Heart right ventricle (tissue), 16 donors: ENCODE measurements around the gene FBXL13. TPM values are rescaled to one million over a fixed set of nuclear protein-coding genes. Genes with fewer than 3 reads are reported as not detected.
"Not testable (repeated sequence)": the region's sequence is repeated elsewhere in the genome, so short reads cannot be mapped to it uniquely, and the experiment has no call there.

Source experiments
- ATAC-seq, 8 donors: fragments of 200-7000 bp; cut with Tn5 transposase; one replicate each; pipeline ENCODE4 v1.9.1; 2020; ENCODE audit warnings: mild to moderate bottlenecking in 8 of 8, moderate library complexity in 8 of 8, moderate number of reproducible peaks in 1 of 8
- DNase-seq, 2 donors: peaks; one replicate each; pipeline ENCODE4 v3.0.0-alpha.2; 2020
- H3K27ac ChIP-seq, 10 donors: fragments of 200-600 bp; sonication (generic) in 2 of 10; one replicate each; pipeline versions ENCODE4 v1.5.0 to v1.8.0; 2020 to 2022; ENCODE audit warnings: mild to moderate bottlenecking in 3 of 10
- H3K27me3 ChIP-seq, 7 donors: fragments of 200-600 bp; one replicate each; pipeline ENCODE4 v1.8.0; 2021 to 2022; ENCODE audit warnings: mild to moderate bottlenecking in 2 of 7
- H3K36me3 ChIP-seq, 9 donors: fragments of 200-600 bp; sonication (generic) in 1 of 9; one replicate each; pipeline versions ENCODE4 v1.5.0 to v1.8.0; 2020 to 2022; ENCODE audit warnings: mild to moderate bottlenecking in 2 of 9
- H3K4me1 ChIP-seq, 9 donors: fragments of 200-600 bp; sonication (generic) in 1 of 9; one replicate each; pipeline versions ENCODE4 v1.5.0 to v1.8.0; 2020 to 2022; ENCODE audit warnings: mild to moderate bottlenecking in 4 of 9
- H3K4me3 ChIP-seq, 10 donors: fragments of 200-600 bp; sonication (generic) in 2 of 10; one replicate each; pipeline versions ENCODE4 v1.5.0 to v1.8.0; 2020 to 2022; ENCODE audit warnings: mild to moderate bottlenecking in 7 of 10, moderate library complexity in 2 of 10
- H3K9me3 ChIP-seq, 11 donors: fragments of 200-600 bp in 10 of 11; sonication (generic) in 2 of 11; one replicate each; pipeline versions ENCODE4 v1.5.0 to v1.8.0; 2013 to 2022; ENCODE audit warnings: mild to moderate bottlenecking in 2 of 11, control low read depth in 1 of 11, moderate library complexity in 1 of 11
- WGBS, 2 donors: extraction: QIAGEN DNeasy Blood & Tissue Kit; methylation state at CpG; one replicate each; pipeline ENCODE4 v1.1.7; 2013; ENCODE audit warnings: inconsistent platforms in 1 of 2; 5-methylcytosine and 5-hydroxymethylcytosine counted together
- intact Hi-C, 10 donors: fragments of 100-400 bp; cut with DNase I; formaldehyde crosslinking; loops; one replicate each; pipeline versions ENCODE4 v1.11.1 to v1.14.2; 2022
- polyA plus RNA-seq, 2 donors: library from polyadenylated mRNA; stranded (reverse); fragments of 200-250 nt; gene quantifications; one replicate each; pipeline ENCODE4 v1.2.3, GENCODE V29; 2013
- total RNA-seq, 10 donors: library from RNA; stranded (reverse); fragmentation: NEBNext Ultra II Directional in 3 of 10; extraction: Animal tissue kit (Norgen Biotek cat#: 25700) in 3 of 10; gene quantifications; one replicate each; pipeline versions ENCODE4 v1.2.1 to v1.2.4, GENCODE V29; 2021 to 2023
- TF ChIP-seq, protein P1 (sequence below), 9 donors: fragments of 200-600 bp; sonication (generic) in 2 of 9; IDR thresholded peaks; one replicate each; pipeline versions ENCODE4 v1.5.0 to v1.8.0; 2021 to 2022; ENCODE audit warnings: antibody characterized with exemption in 9 of 9, mild to moderate bottlenecking in 5 of 9, moderate library complexity in 1 of 9
- donor health status: Arrhythmogenic right ventricular cardiomyopathy.
- donor health status: ischemic (EF 13 %, LVEDD 7.1; RV severe dilation, severe dysfunction).
- donor health status: healthy with polysubstance abuse.
- donor health status: DM: no; HTN: yes; CAD: no.
- donor health status: DM: no; HTN: no; CAD: no.
- donor health status: ischemic (EF 25% LVEDD 6.9; RV normal size, moderate dysfunction).
- donor health status: ischemic (EF 25% LVEDD 5.7; RV mildly dilated, moderate dysfunction).
- donor health status: healthy.
- donor health status: DM: yes; HTN: yes; CAD: no.
- donor health status: Ischemic cardiomyopathy.
- donor health status: ischemic (EF 35%, LVEDD 5.7; RV mildly dilated, moderate dysfunction).
- donor health status: nonischemic (EF 11% LVEDD 7.7; RV severe dilation, severe dysfunction).
- donor health status: DM: yes; HTN: yes; CAD: no.
- donor health status: PGD.
- donor health status: ischemic (EF 29% LVEDD 5.4; RV normal size, mild dysfunction).
- donor health status: nonischemic (EF 23%, LVEDD 6.1; RV moderate dilation, normal function).

FBXL13 gene
- total and polyA plus RNA-seq, 12 donors, result 0.12 to 0.87 (median 0.45) TPM; not detected in 1

DNA sequence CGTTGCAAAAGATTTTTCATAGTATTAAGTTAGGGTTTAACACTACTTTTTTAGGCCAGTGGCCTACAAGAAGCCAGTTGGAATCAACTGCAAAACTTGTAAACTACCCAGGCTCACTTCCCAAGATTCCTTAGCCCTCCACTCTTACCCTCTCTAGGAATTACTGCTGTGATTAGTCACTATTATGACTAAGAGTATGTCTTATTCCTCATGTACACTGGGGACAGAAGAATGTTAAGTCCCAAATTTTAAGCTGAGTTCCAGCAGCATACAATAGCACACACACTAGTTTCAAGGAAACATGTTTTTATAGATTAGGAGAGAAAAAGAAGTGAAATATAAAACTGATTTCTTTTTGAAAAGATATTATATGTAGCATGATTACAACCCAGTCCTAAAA, 42.8 kb downstream of the FBXL13 start:
- no peaks in the 10 kb centered on the region for H3K36me3 ChIP-seq
- H3K4me3 ChIP-seq, result no peak overlapping the region
- ATAC-seq, result no peak
- no peaks in the 10 kb centered on the region for H3K4me1 ChIP-seq
- no peaks in the 10 kb centered on the region for H3K9me3 ChIP-seq
- no peak overlapping the region for H3K27ac ChIP-seq
- no peak for DNase-seq
- intact Hi-C loops, result no loop called here
- WGBS, 2 donors, result 65 to 85% methylated on average over 1 of the region's 1 CpG
- no peaks in the 10 kb centered on the region for H3K27me3 ChIP-seq
- TF ChIP-seq, protein P1, sequence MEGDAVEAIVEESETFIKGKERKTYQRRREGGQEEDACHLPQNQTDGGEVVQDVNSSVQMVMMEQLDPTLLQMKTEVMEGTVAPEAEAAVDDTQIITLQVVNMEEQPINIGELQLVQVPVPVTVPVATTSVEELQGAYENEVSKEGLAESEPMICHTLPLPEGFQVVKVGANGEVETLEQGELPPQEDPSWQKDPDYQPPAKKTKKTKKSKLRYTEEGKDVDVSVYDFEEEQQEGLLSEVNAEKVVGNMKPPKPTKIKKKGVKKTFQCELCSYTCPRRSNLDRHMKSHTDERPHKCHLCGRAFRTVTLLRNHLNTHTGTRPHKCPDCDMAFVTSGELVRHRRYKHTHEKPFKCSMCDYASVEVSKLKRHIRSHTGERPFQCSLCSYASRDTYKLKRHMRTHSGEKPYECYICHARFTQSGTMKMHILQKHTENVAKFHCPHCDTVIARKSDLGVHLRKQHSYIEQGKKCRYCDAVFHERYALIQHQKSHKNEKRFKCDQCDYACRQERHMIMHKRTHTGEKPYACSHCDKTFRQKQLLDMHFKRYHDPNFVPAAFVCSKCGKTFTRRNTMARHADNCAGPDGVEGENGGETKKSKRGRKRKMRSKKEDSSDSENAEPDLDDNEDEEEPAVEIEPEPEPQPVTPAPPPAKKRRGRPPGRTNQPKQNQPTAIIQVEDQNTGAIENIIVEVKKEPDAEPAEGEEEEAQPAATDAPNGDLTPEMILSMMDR (IDR thresholded peaks at IDR 0.05), result no peak

DNA sequence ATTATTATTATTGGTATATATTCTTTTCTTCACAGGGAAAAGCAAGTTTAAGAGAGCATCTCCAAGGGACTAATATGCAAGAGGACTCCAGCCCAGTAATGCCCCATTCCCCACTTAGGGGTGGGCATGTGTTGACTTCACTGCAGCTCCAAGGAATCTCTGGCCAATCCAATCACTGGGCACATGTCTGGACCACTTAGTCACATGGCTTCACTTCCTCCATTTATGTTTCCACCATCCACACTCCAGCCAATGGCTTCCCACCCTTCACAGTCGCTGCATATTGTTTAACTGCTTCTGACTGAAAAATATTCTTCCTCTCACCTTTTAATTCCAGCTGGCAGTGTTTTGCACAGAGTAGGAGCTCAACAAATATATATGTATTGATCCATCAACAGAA, 43.6 kb downstream of the FBXL13 start:
- intact Hi-C loops, result no loop called here
- Histone ChIP-seq H3K4me3 (no peak overlapping the region), H3K4me1 (no peaks in the 10 kb centered on the region), H3K27me3 (no peaks in the 10 kb centered on the region), H3K27ac (no peak overlapping the region), H3K36me3 (no peaks in the 10 kb centered on the region), H3K9me3 (no peaks in the 10 kb centered on the region)
- TF ChIP-seq, protein P1 (IDR thresholded peaks at IDR 0.05), result no peak
- ATAC-seq (no peak), DNase-seq (no peak)
- WGBS, 2 donors, result 86 to 96% methylated on average over 1 of the region's 1 CpG

DNA sequence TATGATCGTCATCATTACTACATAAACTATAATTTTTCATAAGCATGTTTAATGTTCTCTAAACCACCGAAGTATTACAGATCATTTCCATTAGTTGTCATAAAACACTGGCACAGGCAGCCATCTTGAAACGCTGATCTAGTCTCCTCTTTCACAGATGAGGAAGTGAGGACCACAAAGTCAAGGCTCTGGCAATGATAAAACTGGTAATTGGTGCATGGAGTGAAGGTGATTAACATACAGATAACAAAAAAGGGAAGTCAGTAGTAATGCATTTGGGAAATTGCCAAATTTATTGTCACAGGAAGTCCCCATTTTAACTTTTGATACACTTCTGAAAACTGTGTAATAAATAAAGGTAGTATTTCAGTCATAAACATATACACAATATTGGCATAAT, 49.3 kb downstream of the FBXL13 start:
- Histone ChIP-seq H3K9me3 (peaks cover 0 to 13% (median 0%) of the 10 kb centered on the region in 11 donors), H3K36me3 (no peaks in the 10 kb centered on the region), H3K4me1 (no peaks in the 10 kb centered on the region), H3K27me3 (no peaks in the 10 kb centered on the region), H3K4me3 (no peak overlapping the region), H3K27ac (no peak overlapping the region)
- WGBS, 2 donors, result 80 to 81% methylated on average over 3 of the region's 3 CpGs
- TF ChIP-seq, protein P1 (IDR thresholded peaks at IDR 0.05), result no peak
- intact Hi-C loops, result no loop called here
- ATAC-seq, result no peak
- DNase-seq, result no peak

DNA sequence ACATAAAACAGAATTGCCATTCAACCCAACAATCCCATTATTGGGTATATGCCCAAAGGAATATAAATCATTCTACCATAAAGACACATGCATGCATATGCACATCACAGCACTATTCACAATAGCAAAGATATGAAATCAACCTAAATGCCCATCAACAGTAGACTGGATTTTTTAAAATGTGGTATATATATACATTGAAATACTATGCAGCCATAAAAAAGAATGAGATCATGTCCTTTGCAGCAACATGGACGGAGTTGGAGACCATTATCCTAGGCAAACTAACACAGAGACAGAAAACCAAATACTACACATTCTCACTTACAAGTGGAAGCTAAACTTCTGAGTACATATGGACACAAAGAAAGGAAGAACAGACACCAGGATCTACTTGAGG, 51.0 kb downstream of the FBXL13 start:
- H3K9me3 ChIP-seq, result peaks cover 0 to 19% (median 0%) of the 10 kb centered on the region in 11 donors
- H3K27me3 ChIP-seq, ATAC-seq, H3K4me1 ChIP-seq, H3K36me3 ChIP-seq, H3K27ac ChIP-seq, DNase-seq, intact Hi-C loops, H3K4me3 ChIP-seq: not testable (repeated sequence)
- 89 to 91% methylated on average over 1 of the region's 1 CpG for WGBS, 2 donors

DNA sequence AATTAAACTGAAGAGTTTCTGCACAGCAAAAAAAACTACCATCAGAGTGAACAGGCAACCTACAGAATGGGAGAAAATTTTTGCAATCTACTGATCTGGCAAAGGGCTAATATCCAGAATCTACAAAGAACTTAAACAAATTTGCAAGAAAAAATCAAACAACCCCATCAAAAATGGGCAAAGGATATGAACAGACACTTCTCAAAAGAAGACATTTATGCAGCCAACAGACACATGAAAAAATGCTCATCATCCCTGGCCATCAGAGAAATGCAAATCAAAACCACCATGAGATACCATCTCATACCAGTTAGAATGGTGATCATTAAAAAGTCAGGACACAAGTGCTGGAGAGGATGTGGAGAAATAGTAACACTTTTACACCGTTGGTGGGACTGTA, 53.1 kb downstream of the FBXL13 start:
- H3K4me1 ChIP-seq, intact Hi-C loops, ATAC-seq, H3K36me3 ChIP-seq, H3K27ac ChIP-seq, H3K27me3 ChIP-seq, H3K4me3 ChIP-seq, DNase-seq: not testable (repeated sequence)
- H3K9me3 ChIP-seq, result peaks cover 0 to 28% (median 2%) of the 10 kb centered on the region in 11 donors
- WGBS, 2 donors, result 93 to 100% methylated on average over 1 of the region's 1 CpG

DNA sequence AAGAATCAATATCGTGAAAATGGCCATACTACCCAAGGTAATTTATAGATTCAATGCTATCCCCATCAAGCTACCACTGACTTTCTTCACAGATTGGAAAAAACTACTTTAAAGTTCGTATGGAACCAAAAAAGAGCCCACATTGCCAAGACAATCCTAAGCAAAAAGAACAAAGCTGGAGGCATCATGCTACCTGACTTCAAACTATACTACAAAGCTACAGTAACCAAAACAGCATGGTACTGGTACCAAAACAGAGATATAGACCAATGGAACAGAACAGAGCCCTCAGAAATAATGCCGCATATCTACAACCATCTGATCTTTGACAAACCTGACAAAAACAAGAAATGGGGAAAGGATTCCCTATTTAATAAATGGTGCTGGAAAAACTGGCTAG, 53.7 kb downstream of the FBXL13 start:
- H3K4me1 ChIP-seq, H3K27me3 ChIP-seq, H3K4me3 ChIP-seq, H3K36me3 ChIP-seq, intact Hi-C loops, H3K27ac ChIP-seq, ATAC-seq, DNase-seq: not testable (repeated sequence)
- WGBS, 2 donors, result 86 to 90% methylated on average over 2 of the region's 3 CpGs
- peaks cover 0 to 34% (median 6%) of the 10 kb centered on the region in 11 donors for H3K9me3 ChIP-seq

DNA sequence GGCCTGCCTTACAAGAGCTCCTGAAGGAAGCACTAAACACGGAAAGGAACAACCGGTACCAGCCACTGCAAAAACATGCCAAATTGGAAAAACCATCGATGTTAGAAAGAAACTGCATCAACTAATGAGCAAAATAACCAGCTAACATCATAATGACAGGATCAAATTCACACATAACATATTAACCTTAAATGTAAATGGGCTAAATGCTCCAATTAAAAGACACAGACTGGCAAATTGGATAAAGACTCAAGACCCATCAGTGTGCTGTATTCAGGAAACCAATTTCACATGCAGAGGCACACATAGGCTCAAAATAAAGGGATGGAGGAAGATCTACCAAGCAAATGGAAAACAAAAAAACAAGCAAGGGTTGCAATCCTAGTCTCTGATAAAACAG, 56.3 kb downstream of the FBXL13 start:
- H3K36me3 ChIP-seq, H3K4me1 ChIP-seq, H3K27ac ChIP-seq, H3K27me3 ChIP-seq, H3K4me3 ChIP-seq, ATAC-seq, intact Hi-C loops, DNase-seq: not testable (repeated sequence)
- WGBS, 2 donors, result 90 to 99% methylated on average over 3 of the region's 3 CpGs
- H3K9me3 ChIP-seq, result peaks cover 0 to 38% (median 6%) of the 10 kb centered on the region in 11 donors
